ENCODE measurements around the gene SLC30A3.
A peak's percentile ranks its signal among the peaks of the same experiment; 100 is the strongest.

SLC30A3 gene

DNA sequence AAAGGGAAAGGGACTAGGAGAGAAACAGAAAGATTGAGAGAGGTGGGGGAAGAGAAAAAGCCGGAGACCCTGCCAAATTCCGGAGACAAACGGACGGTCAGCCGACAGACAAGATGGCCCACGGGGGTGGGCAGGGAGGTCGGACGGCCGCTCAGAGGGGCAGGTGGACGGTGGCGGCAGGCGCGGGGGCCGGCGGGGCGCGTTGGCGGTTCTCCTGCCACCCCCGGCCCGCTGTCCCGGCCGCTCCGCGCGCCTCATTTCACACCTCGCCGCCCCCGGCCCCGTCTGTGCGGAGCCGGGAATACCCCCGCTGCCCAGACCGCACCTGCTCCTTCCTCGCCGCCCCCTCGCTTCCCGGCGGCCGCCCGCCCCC, 935 bp downstream of the SLC30A3 start:
- H3K4me3 ChIP-seq (ENCODE audit: low read length): peak overlapping the region; percentile 81
- peak overlapping the region; percentile 61; the same call in 1 of the 2 replicates for H3K9ac ChIP-seq (ENCODE audit: low read length)
- peak overlapping the region; percentile 82 for H3K4me2 ChIP-seq (ENCODE audit: low read length)

DNA sequence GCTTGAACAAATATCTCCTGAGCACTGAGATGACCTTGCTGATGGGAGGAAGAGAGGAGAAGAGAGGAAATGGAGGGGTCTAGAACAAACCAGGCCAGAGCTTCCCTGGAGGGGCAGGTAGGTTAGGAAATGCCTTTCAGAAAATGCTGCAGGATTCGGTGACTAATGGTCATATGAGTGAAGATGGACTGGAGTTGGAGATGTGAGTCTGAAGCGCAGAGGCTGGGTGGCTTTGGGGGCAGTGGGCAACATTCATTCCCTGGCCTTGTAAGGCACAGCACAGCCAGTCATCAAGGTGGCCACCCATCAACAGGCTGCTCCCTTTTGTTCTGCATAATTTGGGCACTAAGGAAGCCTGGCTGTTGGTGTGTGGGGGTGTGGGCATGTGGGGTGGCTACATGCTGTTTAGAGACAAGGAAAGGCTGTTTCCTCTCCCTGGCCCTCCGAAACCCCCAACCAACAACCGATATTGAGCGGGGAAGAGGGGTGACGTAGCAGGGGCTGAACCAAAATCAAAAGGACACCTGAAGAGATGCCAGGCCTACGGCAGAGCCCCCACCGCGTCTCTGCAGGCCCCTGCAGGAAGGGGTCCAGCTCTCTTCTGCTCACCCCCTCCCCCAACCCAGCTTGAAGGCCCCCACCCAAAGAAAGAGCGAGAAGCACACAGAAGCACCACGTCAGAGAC, 1.5 kb downstream of the SLC30A3 start:
- Histone ChIP-seq H3K4me2 (ENCODE audit: low read length) (peak overlapping the region; percentile 82), H4K20me1 (ENCODE audit: insufficient read depth, low read length) (no peaks in the 10 kb centered on the region), H3K4me3 (ENCODE audit: low read length) (peak overlapping the region; percentile 81), H3K9ac (ENCODE audit: low read length) (no peak overlapping the region), H3K9me3 (ENCODE audit: insufficient read depth, low read length) (no peaks in the 10 kb centered on the region), H3K27me3 (ENCODE audit: low read depth, low read length) (peaks cover 35% of the 10 kb centered on the region), H3K27ac (ENCODE audit: low read length) (no peak overlapping the region), H2AFZ (ENCODE audit: low read depth, low read length) (no peak overlapping the region), H3K36me3 (replicated peaks; ENCODE audit: low read depth, low read length) (no peaks in the 10 kb centered on the region), H3K4me1 (ENCODE audit: low read length) (no peaks in the 10 kb centered on the region), H3K79me2 (ENCODE audit: low read length) (no peaks in the 10 kb centered on the region)
- TF ChIP-seq, protein P1, sequence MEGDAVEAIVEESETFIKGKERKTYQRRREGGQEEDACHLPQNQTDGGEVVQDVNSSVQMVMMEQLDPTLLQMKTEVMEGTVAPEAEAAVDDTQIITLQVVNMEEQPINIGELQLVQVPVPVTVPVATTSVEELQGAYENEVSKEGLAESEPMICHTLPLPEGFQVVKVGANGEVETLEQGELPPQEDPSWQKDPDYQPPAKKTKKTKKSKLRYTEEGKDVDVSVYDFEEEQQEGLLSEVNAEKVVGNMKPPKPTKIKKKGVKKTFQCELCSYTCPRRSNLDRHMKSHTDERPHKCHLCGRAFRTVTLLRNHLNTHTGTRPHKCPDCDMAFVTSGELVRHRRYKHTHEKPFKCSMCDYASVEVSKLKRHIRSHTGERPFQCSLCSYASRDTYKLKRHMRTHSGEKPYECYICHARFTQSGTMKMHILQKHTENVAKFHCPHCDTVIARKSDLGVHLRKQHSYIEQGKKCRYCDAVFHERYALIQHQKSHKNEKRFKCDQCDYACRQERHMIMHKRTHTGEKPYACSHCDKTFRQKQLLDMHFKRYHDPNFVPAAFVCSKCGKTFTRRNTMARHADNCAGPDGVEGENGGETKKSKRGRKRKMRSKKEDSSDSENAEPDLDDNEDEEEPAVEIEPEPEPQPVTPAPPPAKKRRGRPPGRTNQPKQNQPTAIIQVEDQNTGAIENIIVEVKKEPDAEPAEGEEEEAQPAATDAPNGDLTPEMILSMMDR (IDR thresholded peaks at IDR 0.05; ENCODE audit: low read depth, low read length): no peak
- TF ChIP-seq EZH2phosphoT487 (IDR thresholded peaks at IDR 0.05; ENCODE audit: low read depth): no peak

More for the DNA sequence above, 935 bp downstream of the SLC30A3 start:
- Histone ChIP-seq H3K27ac (ENCODE audit: low read length) (no peak overlapping the region), H3K9me3 (ENCODE audit: insufficient read depth, low read length) (no peaks in the 10 kb centered on the region), H3K79me2 (ENCODE audit: low read length) (no peaks in the 10 kb centered on the region), H3K27me3 (ENCODE audit: low read depth, low read length) (peaks cover 35% of the 10 kb centered on the region), H2AFZ (ENCODE audit: low read depth, low read length) (no peak overlapping the region), H4K20me1 (ENCODE audit: insufficient read depth, low read length) (no peaks in the 10 kb centered on the region), H3K4me1 (ENCODE audit: low read length) (no peaks in the 10 kb centered on the region), H3K36me3 (replicated peaks; ENCODE audit: low read depth, low read length) (no peaks in the 10 kb centered on the region)
- TF ChIP-seq EZH2phosphoT487 (IDR thresholded peaks at IDR 0.05; ENCODE audit: low read depth): no peak
- TF ChIP-seq, protein P1 (IDR thresholded peaks at IDR 0.05; ENCODE audit: low read depth, low read length): no peak

DNA sequence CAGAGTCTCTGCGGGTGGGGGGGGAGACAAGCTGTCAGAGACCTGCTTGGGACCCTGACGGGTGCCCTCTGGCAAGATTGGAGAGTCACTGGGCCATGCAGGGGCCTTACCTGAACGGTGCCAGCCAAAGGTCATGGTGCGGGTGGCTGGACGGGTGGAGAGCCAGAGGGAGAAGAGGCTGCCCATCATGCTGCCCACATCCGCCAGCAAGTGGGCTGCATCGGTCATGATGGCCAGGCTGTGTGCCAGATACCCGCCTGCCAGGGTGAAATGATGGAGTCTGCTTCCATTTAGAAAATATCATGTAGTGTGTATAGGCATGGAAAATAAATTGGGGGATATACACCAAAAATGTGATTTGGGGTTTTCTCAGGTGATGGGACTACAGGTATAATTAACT, 4.8 kb downstream of the SLC30A3 start:
- H3K27ac ChIP-seq (ENCODE audit: low read length): no peak overlapping the region
- no peaks in the 10 kb centered on the region for H3K9me3 ChIP-seq (ENCODE audit: insufficient read depth, low read length)
- H3K36me3 ChIP-seq (replicated peaks; ENCODE audit: low read depth, low read length): no peaks in the 10 kb centered on the region
- H3K4me3 ChIP-seq (ENCODE audit: low read length): no peak overlapping the region
- no peak overlapping the region for H3K9ac ChIP-seq (ENCODE audit: low read length)
- H3K27me3 ChIP-seq (ENCODE audit: low read depth, low read length): peaks cover 24% of the 10 kb centered on the region
- TF ChIP-seq EZH2phosphoT487 (IDR thresholded peaks at IDR 0.05; ENCODE audit: low read depth): no peak
- TF ChIP-seq, protein P1 (IDR thresholded peaks at IDR 0.05; ENCODE audit: low read depth, low read length): no peak
- H4K20me1 ChIP-seq (ENCODE audit: insufficient read depth, low read length): no peaks in the 10 kb centered on the region
- no peak overlapping the region for H2AFZ ChIP-seq (ENCODE audit: low read depth, low read length)
- H3K79me2 ChIP-seq (ENCODE audit: low read length): no peaks in the 10 kb centered on the region
- H3K4me1 ChIP-seq (ENCODE audit: low read length): no peaks in the 10 kb centered on the region
- H3K4me2 ChIP-seq (ENCODE audit: low read length): no peak overlapping the region

DNA sequence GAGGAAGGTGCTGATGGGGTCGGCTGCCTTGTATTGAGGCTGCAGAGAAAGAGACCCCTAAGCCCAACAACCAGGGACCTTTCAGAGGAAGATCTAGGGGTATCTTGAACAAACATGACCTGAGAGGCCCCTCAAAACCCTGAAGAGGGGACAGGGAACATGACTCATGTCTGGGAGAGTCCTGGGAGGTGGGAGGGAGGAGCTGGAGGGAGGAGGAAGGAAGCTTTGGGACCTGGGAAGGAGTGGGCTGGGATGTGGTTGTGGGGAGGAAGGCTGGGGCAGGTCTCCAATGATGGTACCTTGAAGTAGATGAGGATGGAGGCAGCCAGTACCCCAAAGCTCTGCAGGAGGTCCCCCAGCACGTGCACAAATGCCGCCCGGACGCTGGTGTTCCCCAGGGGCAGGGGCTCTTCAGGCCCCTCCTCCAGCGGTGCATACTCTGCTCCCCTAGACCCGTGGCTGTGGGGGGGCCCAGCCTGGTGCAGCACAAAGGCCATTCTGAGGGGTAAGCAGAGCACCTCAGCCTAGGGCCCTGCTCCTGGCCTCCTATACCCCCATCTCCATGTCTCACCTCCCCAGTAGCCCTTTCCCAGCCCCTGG, 5.9 kb downstream of the SLC30A3 start:
- H3K4me2 ChIP-seq (ENCODE audit: low read length): no peak overlapping the region
- no peak overlapping the region for H3K4me3 ChIP-seq (ENCODE audit: low read length)
- H3K9me3 ChIP-seq (ENCODE audit: insufficient read depth, low read length): no peaks in the 10 kb centered on the region
- H3K36me3 ChIP-seq (replicated peaks; ENCODE audit: low read depth, low read length): no peaks in the 10 kb centered on the region
- H3K4me1 ChIP-seq (ENCODE audit: low read length): peaks cover 2% of the 10 kb centered on the region
- no peak overlapping the region for H3K9ac ChIP-seq (ENCODE audit: low read length)
- no peaks in the 10 kb centered on the region for H4K20me1 ChIP-seq (ENCODE audit: insufficient read depth, low read length)
- no peak for TF ChIP-seq EZH2phosphoT487 (IDR thresholded peaks at IDR 0.05; ENCODE audit: low read depth)
- TF ChIP-seq, protein P1 (IDR thresholded peaks at IDR 0.05; ENCODE audit: low read depth, low read length): no peak
- H3K27me3 ChIP-seq (ENCODE audit: low read depth, low read length): peaks cover 19% of the 10 kb centered on the region
- H3K79me2 ChIP-seq (ENCODE audit: low read length): no peaks in the 10 kb centered on the region
- H3K27ac ChIP-seq (ENCODE audit: low read length): no peak overlapping the region
- no peak overlapping the region for H2AFZ ChIP-seq (ENCODE audit: low read depth, low read length)

Measured in OCI-LY3 (cell line).